ENCODE results near the gene GSS. TPM values are rescaled to one million over a fixed set of nuclear protein-coding genes. Genes with fewer than 3 reads are reported as not detected.

The GSS gene
- polyA plus RNA-seq, 3 donors: 12.0 to 33.6 (median 29.9) TPM

DNA sequence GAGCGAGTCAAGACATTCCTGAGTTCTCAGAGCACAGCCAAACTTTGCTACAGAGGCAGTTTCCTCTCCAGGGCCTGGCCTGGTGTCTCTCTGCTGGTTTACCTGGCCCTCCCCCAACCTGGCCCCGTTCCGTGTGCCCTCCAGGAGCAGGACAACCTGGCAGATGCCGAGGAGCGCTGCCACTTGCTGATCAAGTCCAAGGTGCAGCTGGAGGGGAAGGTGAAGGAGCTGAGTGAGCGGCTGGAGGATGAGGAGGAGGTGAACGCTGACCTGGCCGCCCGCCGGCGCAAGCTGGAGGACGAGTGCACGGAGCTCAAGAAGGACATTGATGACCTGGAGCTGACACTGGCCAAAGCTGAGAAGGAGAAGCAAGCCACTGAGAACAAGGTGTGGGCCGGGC is 39.6 kb upstream of the GSS start:
- 87 to 95% (median 94%) methylated on average over 13 to 14 of the region's 14 CpGs for WGBS, 3 donors
- H3K27ac ChIP-seq (ENCODE audit: low read depth, low read length): no peak overlapping the region

GRCh38 chr20:34994509-34995131 is 39.0 kb upstream of the GSS start:
- 78 to 87% (median 82%) methylated on average over 14 of the region's 14 CpGs for WGBS, 3 donors
- no peak overlapping the region for H3K27ac ChIP-seq (ENCODE audit: low read depth, low read length)

DNA sequence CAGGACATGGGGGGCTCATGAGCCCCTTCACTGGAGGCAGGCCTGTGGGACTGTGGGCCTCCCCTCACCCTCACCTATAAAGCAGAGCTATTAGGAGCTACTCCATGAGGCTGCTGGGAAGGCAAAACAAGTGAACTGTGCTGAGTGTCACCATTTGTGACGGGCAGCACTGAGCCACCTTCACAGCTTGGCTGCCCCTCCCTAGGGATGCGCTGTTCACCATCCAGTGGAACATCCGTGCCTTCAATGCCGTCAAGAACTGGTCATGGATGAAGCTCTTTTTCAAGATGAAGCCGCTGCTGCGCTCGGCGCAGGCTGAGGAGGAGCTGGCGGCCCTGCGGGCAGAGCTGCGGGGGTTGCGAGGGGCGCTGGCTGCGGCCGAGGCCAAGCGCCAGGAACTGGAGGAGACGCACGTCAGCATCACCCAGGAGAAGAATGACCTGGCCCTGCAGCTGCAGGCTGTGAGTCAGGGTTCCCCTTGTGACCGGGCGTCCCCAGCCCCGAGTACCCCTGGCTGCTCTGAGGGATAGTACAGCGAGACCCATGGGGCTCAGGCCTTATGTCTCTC is 38.4 kb upstream of the GSS start:
- WGBS, 3 donors: 90 to 94% (median 91%) methylated on average over 22 of the region's 22 CpGs
- H3K27ac ChIP-seq (ENCODE audit: low read depth, low read length): no peak overlapping the region

DNA sequence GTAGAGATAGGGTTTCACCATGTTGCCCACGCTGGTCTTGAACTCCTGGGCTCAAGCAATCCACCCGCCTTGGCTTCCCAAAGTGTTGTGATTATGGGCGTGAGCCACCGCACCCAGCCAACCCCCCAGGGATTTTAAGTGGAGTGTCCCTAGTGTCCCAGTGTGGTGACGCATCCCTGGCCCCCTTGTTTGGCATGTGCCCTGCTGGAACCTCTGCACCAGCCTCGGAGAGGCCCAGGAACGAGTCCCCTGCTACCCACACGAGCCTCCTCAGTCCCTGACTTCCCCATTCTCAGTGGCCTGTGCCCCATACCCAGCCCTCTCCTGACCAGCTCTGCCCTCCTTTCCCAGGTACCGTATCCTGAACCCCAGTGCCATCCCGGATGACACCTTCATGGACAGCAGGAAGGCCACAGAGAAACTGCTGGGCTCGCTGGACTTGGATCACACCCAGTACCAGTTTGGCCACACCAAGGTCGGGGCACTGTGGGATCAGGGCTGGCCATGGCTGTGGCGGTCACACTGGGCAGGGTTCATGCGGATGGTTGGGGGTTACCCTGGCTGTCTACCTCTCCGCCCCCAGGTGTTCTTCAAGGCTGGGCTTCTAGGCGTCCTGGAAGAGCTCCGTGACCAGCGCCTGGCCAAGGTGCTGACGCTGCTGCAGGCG is 37.3 kb upstream of the GSS start:
- 94 to 95% (median 95%) methylated on average over 20 of the region's 20 CpGs for WGBS, 3 donors

GRCh38 chr20:34990661-34991214 is 35.1 kb upstream of the GSS start:
- WGBS, 3 donors: 83 to 88% (median 84%) methylated on average over 18 of the region's 18 CpGs
- no peak overlapping the region for H3K27ac ChIP-seq (ENCODE audit: low read depth, low read length)

More for the DNA sequence above, 37.3 kb upstream of the GSS start:
- H3K27ac ChIP-seq (ENCODE audit: low read depth, low read length): no peak overlapping the region

- 74 to 86% (median 75%) methylated on average over 11 of the region's 11 CpGs for WGBS, 3 donors
- H3K27ac ChIP-seq (ENCODE audit: low read depth, low read length): no peak overlapping the region
These were observed 34.6 kb upstream of the GSS start for GRCh38 chr20:34990231-34990630.

DNA sequence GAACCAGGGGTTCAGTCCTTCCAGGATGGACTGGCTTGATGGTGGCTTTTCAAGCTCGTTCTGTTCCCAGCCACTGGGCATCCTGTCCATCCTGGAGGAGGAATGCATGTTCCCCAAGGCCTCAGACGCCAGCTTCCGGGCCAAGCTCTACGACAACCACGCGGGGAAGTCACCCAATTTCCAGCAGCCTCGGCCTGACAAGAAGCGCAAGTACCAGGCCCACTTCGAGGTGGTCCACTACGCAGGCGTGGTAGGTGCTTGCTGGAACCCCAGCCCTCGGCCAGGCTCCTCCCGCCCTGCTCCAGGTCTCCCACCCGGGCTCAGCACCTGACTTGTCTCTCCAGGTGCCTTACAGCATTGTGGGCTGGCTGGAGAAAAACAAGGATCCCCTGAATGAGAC is 34.1 kb upstream of the GSS start:
- no peak overlapping the region for H3K27ac ChIP-seq (ENCODE audit: low read depth, low read length)
- 88 to 95% (median 93%) methylated on average over 14 of the region's 14 CpGs for WGBS, 3 donors

DNA sequence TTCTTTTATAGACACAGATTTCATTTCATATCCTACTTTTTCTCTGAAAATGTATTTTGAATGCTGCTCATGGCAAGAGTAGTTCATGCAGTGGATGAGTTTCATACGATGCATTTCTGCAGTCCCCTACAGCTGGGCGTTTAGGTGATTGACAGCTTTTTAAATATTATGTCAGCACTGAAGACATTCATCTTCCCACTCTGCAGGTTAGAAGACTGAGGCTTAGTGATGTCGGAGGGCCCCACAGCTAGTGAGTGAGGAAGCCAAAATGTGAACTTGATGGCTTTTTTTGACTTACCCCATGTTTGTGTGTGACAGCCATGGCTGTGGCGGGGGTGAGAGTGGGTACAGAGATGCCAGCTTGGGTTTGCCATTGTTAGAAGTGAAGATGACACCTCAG is 33.5 kb upstream of the GSS start:
- WGBS, 3 donors: 85 to 90% (median 88%) methylated on average over 4 of the region's 4 CpGs

DNA sequence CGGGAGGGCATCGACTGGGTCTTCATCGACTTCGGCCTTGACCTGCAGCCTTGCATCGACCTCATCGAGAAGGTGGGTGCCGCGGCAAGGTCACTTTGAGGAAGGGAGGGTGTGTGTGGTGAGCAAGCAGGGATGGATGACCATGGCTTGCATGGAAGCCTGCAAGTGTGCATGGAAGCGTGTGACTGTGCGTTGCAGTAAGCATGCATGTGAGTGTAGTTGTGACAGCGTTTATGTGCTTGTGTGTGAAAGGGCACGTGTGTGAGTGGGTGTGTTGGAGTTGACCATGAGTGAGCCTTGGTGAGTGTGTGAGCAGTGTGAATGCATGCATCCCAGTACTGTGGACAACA is 32.6 kb upstream of the GSS start:
- 69 to 85% (median 79%) methylated on average over 12 of the region's 12 CpGs for WGBS, 3 donors
- no peak overlapping the region for H3K27ac ChIP-seq (ENCODE audit: low read depth, low read length)

More for the DNA sequence above, 33.5 kb upstream of the GSS start:
- H3K27ac ChIP-seq (ENCODE audit: low read depth, low read length): no peak overlapping the region

- H3K27ac ChIP-seq (ENCODE audit: low read depth, low read length): no peak overlapping the region
- WGBS, 3 donors: 58 to 73% (median 71%) methylated on average over 15 of the region's 15 CpGs
These were observed 31.9 kb upstream of the GSS start for GRCh38 chr20:34987288-34988190.

GRCh38 chr20:34986311-34987287 is 31.0 kb upstream of the GSS start:
- WGBS, 3 donors: 62 to 74% (median 72%) methylated on average over 23 to 24 of the region's 24 CpGs
- no peak overlapping the region for H3K27ac ChIP-seq (ENCODE audit: low read depth, low read length)

- WGBS, 3 donors: 66 to 73% (median 72%) methylated on average over 25 of the region's 25 CpGs
- no peak overlapping the region for H3K27ac ChIP-seq (ENCODE audit: low read depth, low read length)
These were observed 30.1 kb upstream of the GSS start for GRCh38 chr20:34985461-34986310.

DNA sequence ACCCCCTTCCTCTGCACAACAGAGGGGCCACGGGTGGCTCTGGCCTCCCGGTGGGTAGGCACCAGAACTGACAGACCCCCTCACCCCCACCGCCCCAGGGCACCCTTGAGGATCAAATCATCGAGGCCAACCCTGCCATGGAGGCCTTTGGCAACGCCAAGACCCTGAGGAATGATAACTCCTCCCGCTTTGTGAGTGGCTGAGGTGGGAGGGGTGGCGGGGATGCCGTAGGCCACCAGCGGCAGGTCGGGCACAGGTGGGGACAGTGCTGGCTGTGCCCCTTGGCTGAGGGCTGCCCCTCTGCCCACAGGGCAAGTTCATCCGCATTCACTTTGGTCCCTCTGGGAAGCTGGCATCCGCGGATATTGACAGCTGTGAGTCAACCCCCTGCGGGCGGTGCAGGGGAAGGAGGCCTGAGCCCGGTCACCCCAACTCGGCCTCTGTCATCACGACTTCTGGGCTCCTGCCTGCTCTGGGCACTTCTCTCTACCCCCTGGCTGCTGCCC is 29.2 kb upstream of the GSS start:
- no peak overlapping the region for H3K27ac ChIP-seq (ENCODE audit: low read depth, low read length)
- WGBS, 3 donors: 59 to 79% (median 64%) methylated on average over 16 to 18 of the region's 18 CpGs

- H3K27ac ChIP-seq (ENCODE audit: low read depth, low read length): no peak overlapping the region
- WGBS, 3 donors: 31 to 40% (median 38%) methylated on average over 14 of the region's 14 CpGs
These were observed 28.6 kb upstream of the GSS start for GRCh38 chr20:34983995-34984735.

GRCh38 chr20:34983089-34983820 is 27.6 kb upstream of the GSS start:
- 32 to 47% (median 43%) methylated on average over 5 of the region's 5 CpGs for WGBS, 3 donors

More at GRCh38 chr20:34983089-34983820, 27.6 kb upstream of the GSS start:
- no peak overlapping the region for H3K27ac ChIP-seq (ENCODE audit: low read depth, low read length)
